Liver (tissue), 9 donors: ENCODE measurements around the gene MSANTD4. TPM values are rescaled to one million over a fixed set of nuclear protein-coding genes. Genes with fewer than 3 reads are reported as not detected.

ENCODE experiments used
- DNase-seq: peaks from one replicate; pipeline ENCODE4 v3.0.0-alpha.2; 2017; ENCODE audit warnings: low spot score
- H3K27ac ChIP-seq, 2 donors: one replicate each; pipeline ENCODE4 v1.7.0; 2013; ENCODE audit warnings: inconsistent platforms in 2 of 2, low read length in 2 of 2, control low read depth in 1 of 2, low read depth in 1 of 2, mild to moderate bottlenecking in 1 of 2
- H3K27me3 ChIP-seq, 4 donors: one replicate each; pipeline versions ENCODE4 v1.6.1 to v1.7.0; 2013; ENCODE audit warnings: low read length in 3 of 4, inconsistent platforms in 1 of 4, mild to moderate bottlenecking in 1 of 4, moderate library complexity in 1 of 4; ENCODE audit not compliant: control insufficient read depth in 4 of 4, insufficient read depth in 4 of 4
- H3K36me3 ChIP-seq, 4 donors: one replicate each; pipeline versions ENCODE4 v1.6.1 to v1.7.0; 2013; ENCODE audit warnings: low read length in 3 of 4, mild to moderate bottlenecking in 3 of 4, low read depth in 1 of 4, moderate library complexity in 1 of 4; ENCODE audit not compliant: control insufficient read depth in 4 of 4, insufficient read depth in 3 of 4
- H3K4me1 ChIP-seq, 4 donors: one replicate each; pipeline versions ENCODE4 v1.6.1 to v1.7.0; 2013; ENCODE audit warnings: low read length in 3 of 4, mild to moderate bottlenecking in 3 of 4, moderate library complexity in 1 of 4; ENCODE audit not compliant: control insufficient read depth in 4 of 4, insufficient read depth in 4 of 4
- H3K4me3 ChIP-seq, 3 donors: one replicate each; pipeline versions ENCODE4 v1.6.1 to v1.7.0; 2013; ENCODE audit warnings: low read length in 3 of 3, control low read depth in 1 of 3, low read depth in 1 of 3, mild to moderate bottlenecking in 1 of 3
- H3K9ac ChIP-seq, 2 donors: one replicate each; pipeline ENCODE4 v1.7.0; 2013; ENCODE audit warnings: low read length in 2 of 2, mild to moderate bottlenecking in 2 of 2, moderate library complexity in 2 of 2, control low read depth in 1 of 2, low read depth in 1 of 2
- H3K9me3 ChIP-seq, 4 donors: one replicate each; pipeline versions ENCODE4 v1.6.1 to v1.7.0; 2013; ENCODE audit warnings: low read length in 3 of 4; ENCODE audit not compliant: control insufficient read depth in 4 of 4
- ATF3 ChIP-seq: IDR thresholded peaks from 2 replicates; pipeline ENCODE4 v1.6.1; 2016; ENCODE audit warnings: antibody characterized with exemption
- CTCF ChIP-seq: fragments of 150-350 bp; IDR thresholded peaks from 2 replicates; pipeline ENCODE4 v1.5.1; 2017; ENCODE audit warnings: improper control_type of control experiment, low read depth, low read length; ENCODE audit not compliant: missing input control
- EGR1 ChIP-seq, 2 donors: IDR thresholded peaks; 2 replicates each; pipeline ENCODE4 v1.6.1; 2016 to 2018; ENCODE audit warnings: antibody characterized with exemption in 2 of 2, low read depth in 2 of 2
- FOXA1 ChIP-seq: IDR thresholded peaks from 2 replicates; pipeline ENCODE4 v1.6.1; 2016; ENCODE audit warnings: antibody characterized with exemption
- FOXA2 ChIP-seq: IDR thresholded peaks from 2 replicates; pipeline ENCODE4 v1.6.1; 2016; ENCODE audit warnings: antibody characterized with exemption
- GABPA ChIP-seq, 2 donors: IDR thresholded peaks in 1 of 2; conservative IDR thresholded peaks in 1 of 2; 2 replicates each; pipeline ENCODE4 v1.6.1; 2016; ENCODE audit warnings: antibody characterized with exemption in 2 of 2, mild to moderate bottlenecking in 1 of 2, moderate library complexity in 1 of 2
- HNF4A ChIP-seq, 2 donors: conservative IDR thresholded peaks; 2 replicates each; pipeline ENCODE4 v1.6.1; 2016; ENCODE audit warnings: antibody characterized with exemption in 2 of 2, mild to moderate bottlenecking in 2 of 2
- HNF4G ChIP-seq: IDR thresholded peaks from 2 replicates; pipeline ENCODE4 v1.6.1; 2016; ENCODE audit warnings: antibody characterized with exemption
- JUND ChIP-seq, 2 donors: IDR thresholded peaks; 2 replicates each; pipeline ENCODE4 v1.6.1; 2016; ENCODE audit warnings: antibody characterized with exemption in 2 of 2
- MAX ChIP-seq: IDR thresholded peaks from 2 replicates; pipeline ENCODE4 v1.6.1; 2016; ENCODE audit warnings: antibody characterized with exemption
- NR2F2 ChIP-seq: IDR thresholded peaks from 2 replicates; pipeline ENCODE4 v1.6.1; 2016; ENCODE audit warnings: antibody characterized with exemption
- RAD21 ChIP-seq, 2 donors: IDR thresholded peaks; 2 replicates each; pipeline ENCODE4 v1.6.1; 2016; ENCODE audit warnings: antibody characterized with exemption in 2 of 2, mild to moderate bottlenecking in 2 of 2
- REST ChIP-seq: IDR thresholded peaks from 2 replicates; pipeline ENCODE4 v1.6.1; 2016; ENCODE audit warnings: antibody characterized with exemption, mild to moderate bottlenecking
- RXRA ChIP-seq, 2 donors: IDR thresholded peaks; 2 replicates each; pipeline ENCODE4 v1.6.1; 2017 to 2018; ENCODE audit warnings: antibody characterized with exemption in 2 of 2, mild to moderate bottlenecking in 1 of 2
- SP1 ChIP-seq: IDR thresholded peaks from 2 replicates; pipeline ENCODE4 v1.6.1; 2018; ENCODE audit warnings: antibody characterized with exemption, mild to moderate bottlenecking
- TAF1 ChIP-seq: conservative IDR thresholded peaks from 2 replicates; pipeline ENCODE4 v1.6.1; 2016; ENCODE audit warnings: antibody characterized with exemption, mild to moderate bottlenecking
- YY1 ChIP-seq: IDR thresholded peaks from 2 replicates; pipeline ENCODE4 v1.6.1; 2016; ENCODE audit warnings: antibody characterized with exemption, mild to moderate bottlenecking
- ZBTB33 ChIP-seq: IDR thresholded peaks from 2 replicates; pipeline ENCODE4 v1.6.1; 2016; ENCODE audit warnings: antibody characterized with exemption
- WGBS: extraction: QIAGEN DNeasy Blood & Tissue Kit; methylation state at CpG from one replicate; pipeline ENCODE4 v1.1.7; 2013; 5-methylcytosine and 5-hydroxymethylcytosine counted together
- polyA plus RNA-seq, 2 donors: library from polyadenylated mRNA; stranded (reverse) in 1 of 2; unstranded in 1 of 2; fragments of 200-250 nt in 1 of 2; fragments of >200 nt in 1 of 2; fragmentation: Nextera tagmentation in 1 of 2; extraction: Ambion mirVana in 1 of 2; gene quantifications; one replicate each; pipeline versions ENCODE4 v1.2.1 to v1.2.3, GENCODE V29; 2013 to 2015
- total RNA-seq, 2 donors: library from RNA; depleted of rRNA; stranded (reverse); fragments of >200 nt; gene quantifications; one replicate each; pipeline ENCODE4 v1.2.3, GENCODE V29; 2014
- donor health status: healthy.
- donor health status: healthy.
- donor health status: healthy.
- donor health status: healthy.
- donor health status: healthy.

Gene MSANTD4
- total RNA-seq (1 to 10 TPM; 6.8 to 8.7 TPM), polyA plus RNA-seq (1 to 10 TPM; 2.1 to 4.6 TPM)

GRCh38 chr11:106021967-106022794 is at the start of gene MSANTD4:
Gene MSANTD4, minus strand, starts transcription at chr11:106022240. Its CDS starts 11,323 bp downstream, at chr11:106010917.
- Histone ChIP-seq H3K27ac (peak within 1 kb of the TSS in 1 of 2 donors; percentile 46), H3K4me1 (peaks cover 2 to 15% (median 8%) of the 10 kb centered on the region in 4 donors), H3K4me3 (peak within 1 kb of the TSS; percentile 70 to 97 (median 96)), H3K27me3 (no peaks in the 10 kb centered on the region), H3K9me3 (no peaks in the 10 kb centered on the region), H3K36me3 (no peaks in the 10 kb centered on the region), H3K9ac (no peak within 1 kb of the TSS)
- 1% methylated on average over 48 of the region's 48 CpGs for WGBS
- peak; percentile 97 for DNase-seq
- TF ChIP-seq SP1 (peak; percentile 96), ATF3 (no peak), HNF4G (no peak), RAD21 (IDR thresholded peaks at IDR 0.05) (peak in 1 of 2 donors; percentile 22), REST (peak; percentile 23), CTCF (peak; percentile 11), YY1 (peak; percentile 79), RXRA (IDR thresholded peaks at IDR 0.05) (peak; percentile 79 to 92), HNF4A (conservative IDR thresholded peaks at IDR 0.05) (peak in 1 of 2 donors; percentile 72), TAF1 (no peak), EGR1 (IDR thresholded peaks at IDR 0.05; ENCODE audit: low read depth in 2 of 2) (peak in 1 of 2 donors; percentile 51), GABPA (IDR thresholded peaks at IDR 0.05 in 1 of 2, conservative IDR thresholded peaks at IDR 0.05 in 1 of 2) (peak; percentile 77 to 93), FOXA1 (no peak), NR2F2 (peak; percentile 96), FOXA2 (no peak), JUND (IDR thresholded peaks at IDR 0.05) (peak; percentile 84 to 90), MAX (peak; percentile 47), ZBTB33 (peak; percentile 20)
